HEK293 (cell line): Measurements from ENCODE around the gene GTF2H4.
"Not testable (repeated sequence)": the region's sequence is repeated elsewhere in the genome, so short reads cannot be mapped to it uniquely, and the experiment has no call there.

Experiments used
- CTCF ChIA-PET: fragments of 350-600 bp; formaldehyde crosslinking; extraction: SDS; loops from one replicate; lab custom pipeline; 2021; ENCODE audit warnings: antibody characterized with exemption; lab: Yijun Ruan, JAX
- POLR2A ChIA-PET: fragments of 300-600 bp; formaldehyde crosslinking; extraction: SDS; loops from one replicate; lab custom pipeline; 2020; ENCODE audit warnings: antibody characterized with exemption, inconsistent platforms; lab: Yijun Ruan, JAX
- H3K27ac ChIP-seq: fragments of 200-500 bp; sonication (Bioruptor generic); 2 replicates; pipeline ENCODE4 v1.5.1; 2014; ENCODE audit warnings: low read depth, low read length, control low read depth, inconsistent platforms; ENCODE audit errors: extremely low read depth
- H3K36me3 ChIP-seq, 2 experiments: fragments of 200-500 bp in 1 of 2; sonication (Bioruptor generic) in 1 of 2; 1 replicate in 1 of 2; 2 replicates in 1 of 2; pipeline ENCODE4 v1.5.1; 2014 to 2017; ENCODE audit warnings: inconsistent platforms in 2 of 2, low read length in 2 of 2; ENCODE audit not compliant: control insufficient read depth in 2 of 2, insufficient read depth in 1 of 2
- H3K4me1 ChIP-seq: fragments of 200-500 bp; sonication (Bioruptor generic); 2 replicates; pipeline ENCODE4 v1.5.1; 2014; ENCODE audit warnings: mild to moderate bottlenecking, low read length, inconsistent platforms; ENCODE audit not compliant: control insufficient read depth, insufficient read depth
- H3K4me3 ChIP-seq: 2 replicates; pipeline ENCODE4 v1.5.1; 2011; ENCODE audit warnings: low read depth, mild to moderate bottlenecking, control low read depth, low read length, moderate library complexity
- H3K9me3 ChIP-seq: fragments of 200-500 bp; sonication (Bioruptor generic); 2 replicates; pipeline ENCODE4 v1.5.1; 2014; ENCODE audit warnings: low read depth, low read length, inconsistent platforms; ENCODE audit not compliant: control insufficient read depth, insufficient read depth
- CTCF ChIP-seq: fragments of 450-650 bp; formaldehyde crosslinking; IDR thresholded peaks from 2 replicates; pipeline ENCODE4 v1.5.1; 2016; ENCODE audit warnings: missing biosample characterization, missing genetic modification characterization
- GLIS1 ChIP-seq: fragments of 450-650 bp; formaldehyde crosslinking; IDR thresholded peaks from 2 replicates; pipeline ENCODE4 v1.5.1; 2016; ENCODE audit warnings: missing biosample characterization, missing genetic modification characterization
- HOXA7 ChIP-seq: sonication (generic); formaldehyde crosslinking; IDR thresholded peaks from 2 replicates; pipeline ENCODE4 v1.8.1; 2022; ENCODE audit warnings: missing genetic modification reagents, borderline replicate concordance
- REPIN1 ChIP-seq: fragments of 450-650 bp; formaldehyde crosslinking; IDR thresholded peaks from 2 replicates; pipeline ENCODE4 v1.5.1; 2017; ENCODE audit warnings: missing biosample characterization, missing genetic modification characterization, low read depth
- SCRT1 ChIP-seq: fragments of 450-650 bp; formaldehyde crosslinking; IDR thresholded peaks from 2 replicates; pipeline ENCODE4 v1.5.1; 2016; ENCODE audit warnings: missing biosample characterization, missing genetic modification characterization, borderline replicate concordance
- YY1 ChIP-seq: fragments of 450-650 bp; formaldehyde crosslinking; IDR thresholded peaks from 2 replicates; pipeline ENCODE4 v1.5.1; 2018; ENCODE audit warnings: missing biosample characterization, missing genetic modification characterization
- ZNF19 ChIP-seq: fragments of 450-650 bp; formaldehyde crosslinking; IDR thresholded peaks from 2 replicates; pipeline ENCODE4; 2016; ENCODE audit warnings: missing biosample characterization, missing genetic modification characterization, low read depth
- ZNF2 ChIP-seq: fragments of 450-650 bp; formaldehyde crosslinking; IDR thresholded peaks from 2 replicates; pipeline ENCODE4 v1.5.1; 2016; ENCODE audit warnings: missing biosample characterization, missing genetic modification characterization
- ZNF280D ChIP-seq: fragments of 450-650 bp; formaldehyde crosslinking; IDR thresholded peaks from 2 replicates; pipeline ENCODE4 v1.5.1; 2016; ENCODE audit warnings: missing biosample characterization, missing genetic modification characterization
- ZNF335 ChIP-seq: fragments of 450-650 bp; formaldehyde crosslinking; conservative IDR thresholded peaks from 2 replicates; pipeline ENCODE4 v1.5.1; 2016; ENCODE audit warnings: missing biosample characterization, missing genetic modification characterization
- ZNF354C ChIP-seq: fragments of 450-650 bp; formaldehyde crosslinking; IDR thresholded peaks from 2 replicates; pipeline ENCODE4 v1.5.1; 2016; ENCODE audit warnings: missing biosample characterization, missing genetic modification characterization, low read depth, borderline replicate concordance
- ZNF513 ChIP-seq: fragments of 450-650 bp; IDR thresholded peaks from 2 replicates; pipeline ENCODE4 v1.5.1; 2018; ENCODE audit warnings: missing biosample characterization, missing genetic modification characterization
- ZNF521 ChIP-seq: fragments of 450-650 bp; formaldehyde crosslinking; IDR thresholded peaks from 2 replicates; pipeline ENCODE4 v1.5.1; 2017; ENCODE audit warnings: missing biosample characterization, mild to moderate bottlenecking, missing genetic modification characterization
- ZNF530 ChIP-seq: fragments of 450-650 bp; formaldehyde crosslinking; IDR thresholded peaks from 2 replicates; pipeline ENCODE4 v1.5.1; 2016; ENCODE audit warnings: low read depth, missing biosample characterization, missing genetic modification characterization
- ZNF560 ChIP-seq: fragments of 450-650 bp; formaldehyde crosslinking; IDR thresholded peaks from 2 replicates; pipeline ENCODE4 v1.5.1; 2017; ENCODE audit warnings: missing biosample characterization, missing genetic modification characterization, borderline replicate concordance
- ZNF585B ChIP-seq: fragments of 450-650 bp; formaldehyde crosslinking; IDR thresholded peaks from 2 replicates; pipeline ENCODE4 v1.5.1; 2016; ENCODE audit warnings: missing biosample characterization, missing genetic modification characterization
- ZNF600 ChIP-seq: fragments of 450-650 bp; formaldehyde crosslinking; IDR thresholded peaks from 2 replicates; pipeline ENCODE4 v1.5.1; 2016; ENCODE audit warnings: missing biosample characterization, missing genetic modification characterization
- ZXDB ChIP-seq: fragments of 450-650 bp; formaldehyde crosslinking; IDR thresholded peaks from 2 replicates; pipeline ENCODE4 v1.5.1; 2016; ENCODE audit warnings: missing biosample characterization, missing genetic modification characterization
- TF ChIP-seq, protein P1 (sequence below): fragments of 450-650 bp; formaldehyde crosslinking; IDR thresholded peaks from 2 replicates; pipeline ENCODE4 v1.5.1; 2016; ENCODE audit warnings: missing biosample characterization, missing genetic modification characterization

Gene GTF2H4

DNA sequence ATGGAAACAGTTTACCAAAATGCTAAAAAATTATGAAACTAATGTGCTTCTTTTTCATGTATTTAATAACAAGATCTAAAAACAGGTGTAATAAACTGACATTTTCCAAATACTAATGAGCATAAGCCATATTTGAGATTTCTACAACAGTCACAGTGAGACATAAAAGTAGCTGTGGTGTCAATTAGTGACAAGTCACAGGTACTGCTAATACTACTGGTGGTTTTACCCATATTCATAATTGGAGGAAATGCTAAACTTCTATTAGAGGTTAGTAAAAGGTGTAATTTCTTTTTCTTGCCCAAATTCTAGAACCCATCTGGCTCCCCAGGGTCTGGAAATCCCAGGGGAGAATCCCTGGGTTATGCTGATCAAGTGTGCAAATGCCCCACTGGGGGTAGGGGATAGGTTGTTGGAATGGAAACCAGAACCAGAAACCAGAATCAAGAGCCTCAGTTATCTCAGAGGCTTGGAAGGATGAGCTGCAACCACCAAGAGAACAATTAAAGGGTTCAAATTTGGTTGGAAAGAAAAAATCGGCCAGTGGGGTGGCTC is 7.1 kb upstream of the GTF2H4 start:
- H3K4me1 ChIP-seq, result no peaks in the 10 kb centered on the region
- TF ChIP-seq ZNF530 (tag by site-specific recombination) (no peak), GLIS1 (tag by site-specific recombination) (no peak), ZNF335 (no peak), REPIN1 (tag by site-specific recombination) (no peak), ZNF513 (no peak), ZNF19 (no peak), ZNF280D (no peak), ZNF600 (tag by site-specific recombination) (no peak), HOXA7 (CRISPR knock-in tag) (no peak), CTCF (tag by site-specific recombination) (no peak), ZNF521 (tag by site-specific recombination) (no peak), ZNF560 (tag by site-specific recombination) (no peak), SCRT1 (no peak)
- H3K36me3 ChIP-seq, result peaks cover 11 to 40% of the 10 kb centered on the region in 2 experiments; a peak in 2 of 3 replicates
- no peak overlapping the region for H3K27ac ChIP-seq
- ChIA-PET CTCF (interaction anchor here (1.1 to 1.6 kb wide), 3 partner anchors 74 to 356 kb away, joined by 3 read pairs; no protein-coding TSS in a partner anchor), POLR2A (interaction anchor here (0.6 kb wide), 1 partner anchor 86 kb away, joined by 3 read pairs; no protein-coding TSS in a partner anchor)
- H3K4me3 ChIP-seq, result no peak overlapping the region
- H3K9me3 ChIP-seq, result no peaks in the 10 kb centered on the region

- ChIA-PET POLR2A (interaction anchor here (0.6 to 1.4 kb wide), 4 partner anchors 12 to 828 kb away, joined by 3 to 4 read pairs (median 3); partner anchors contain the start of genes DDAH2 and VARS2), CTCF (interaction anchor here (1.1 to 1.6 kb wide), 4 partner anchors 75 to 356 kb away, joined by 3 to 5 read pairs (median 3); no protein-coding TSS in a partner anchor)
- no peak for TF ChIP-seq YY1
- no peak for TF ChIP-seq ZNF2
- TF ChIP-seq ZNF585B, result no peak
- TF ChIP-seq ZXDB (tag by site-specific recombination), result no peak
- TF ChIP-seq ZNF354C (tag by site-specific recombination), result no peak
- TF ChIP-seq, protein P1, sequence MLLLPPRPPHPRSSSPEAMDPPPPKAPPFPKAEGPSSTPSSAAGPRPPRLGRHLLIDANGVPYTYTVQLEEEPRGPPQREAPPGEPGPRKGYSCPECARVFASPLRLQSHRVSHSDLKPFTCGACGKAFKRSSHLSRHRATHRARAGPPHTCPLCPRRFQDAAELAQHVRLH (tag by site-specific recombination), result no peak
- Histone ChIP-seq H3K27ac (no peak overlapping the region), H3K36me3 (peaks cover 8 to 35% of the 10 kb centered on the region in 2 experiments; a peak in 2 of 3 replicates), H3K9me3 (no peaks in the 10 kb centered on the region), H3K4me1 (no peaks in the 10 kb centered on the region), H3K4me3 (no peak overlapping the region)
Observed at GRCh38 chr6:30901436-30901835, 6.6 kb upstream of the GTF2H4 start.

DNA sequence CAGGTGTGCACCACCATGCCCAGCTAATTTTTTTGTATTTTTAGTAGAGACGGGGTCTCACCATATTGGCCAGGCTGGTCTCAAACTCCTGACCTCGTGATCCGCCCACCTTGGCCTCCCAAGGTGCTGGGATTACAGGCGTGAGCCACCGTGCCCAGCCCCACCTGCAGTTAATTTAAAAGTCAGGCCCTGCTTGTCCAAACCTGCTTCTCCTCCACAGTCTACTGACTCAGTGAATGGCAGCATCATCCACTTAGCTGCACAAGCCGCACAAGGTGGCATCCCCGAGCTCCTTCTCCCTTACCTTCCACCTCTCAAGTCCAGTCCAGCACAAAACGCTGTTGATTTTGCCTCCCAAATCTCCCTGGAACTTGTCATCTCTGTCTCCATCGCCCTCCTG is 5.8 kb upstream of the GTF2H4 start:
- H3K27ac ChIP-seq, H3K4me3 ChIP-seq, H3K4me1 ChIP-seq, H3K9me3 ChIP-seq: not testable (repeated sequence)
- ChIA-PET CTCF (interaction anchor here (0.6 to 1.1 kb wide), 5 partner anchors 18 to 357 kb away, joined by 3 to 5 read pairs (median 3); partner anchors contain the start of gene DDR1), POLR2A (interaction anchor here (0.5 to 1.4 kb wide), 3 partner anchors 12 to 87 kb away, joined by 3 to 4 read pairs (median 3); partner anchors contain the start of gene VARS2)
- peaks cover 8 to 31% of the 10 kb centered on the region in 2 experiments; a peak in 2 of 3 replicates for H3K36me3 ChIP-seq
